GM19468 (cell line): ENCODE results near the gene PRIMA1.

Experiments
- ATAC-seq: cut with Tn5 transposase; IDR thresholded peaks from one replicate; pipeline ENCODE4 v1.9.1; 2021; ENCODE audit warnings: mild to moderate bottlenecking, moderate library complexity, moderate number of reproducible peaks; ENCODE audit not compliant: unreplicated experiment; ENCODE audit errors: extremely low read depth

Gene PRIMA1

GRCh38 chr14:93764211-93764659, 24.1 kb downstream of the PRIMA1 start:
- ATAC-seq, result no peak

- ATAC-seq, result no peak
These were observed 28.5 kb downstream of the PRIMA1 start for GRCh38 chr14:93759719-93760307.

GRCh38 chr14:93757206-93757605, 31.1 kb downstream of the PRIMA1 start:
- ATAC-seq, result no peak

- no peak for ATAC-seq
These were observed 34.6 kb downstream of the PRIMA1 start for GRCh38 chr14:93753647-93754046.

GRCh38 chr14:93752980-93753561, 35.2 kb downstream of the PRIMA1 start:
- ATAC-seq, result no peak

GRCh38 chr14:93751946-93752655, 36.2 kb downstream of the PRIMA1 start:
- no peak for ATAC-seq

GRCh38 chr14:93749076-93749420, 39.2 kb downstream of the PRIMA1 start:
- no peak for ATAC-seq

GRCh38 chr14:93748208-93749075, 39.8 kb downstream of the PRIMA1 start:
- ATAC-seq, result no peak

- no peak for ATAC-seq
These were observed 40.7 kb downstream of the PRIMA1 start for GRCh38 chr14:93747560-93747959.

- no peak for ATAC-seq
These were observed 41.2 kb downstream of the PRIMA1 start for GRCh38 chr14:93747102-93747501.

- no peak for ATAC-seq
These were observed 42.5 kb downstream of the PRIMA1 start for GRCh38 chr14:93745603-93746273.

GRCh38 chr14:93744876-93745275, 43.4 kb downstream of the PRIMA1 start:
- ATAC-seq, result no peak

GRCh38 chr14:93744176-93744575, 44.1 kb downstream of the PRIMA1 start:
- no peak for ATAC-seq

- ATAC-seq, result no peak
These were observed 44.8 kb downstream of the PRIMA1 start for GRCh38 chr14:93743270-93744060.

GRCh38 chr14:93742761-93743160, 45.5 kb downstream of the PRIMA1 start:
- no peak for ATAC-seq

GRCh38 chr14:93741556-93742230, 46.6 kb downstream of the PRIMA1 start:
- ATAC-seq, result no peak

- no peak for ATAC-seq
These were observed 50.7 kb downstream of the PRIMA1 start for GRCh38 chr14:93737634-93738033.

GRCh38 chr14:93736378-93737014, 51.8 kb downstream of the PRIMA1 start:
- ATAC-seq, result no peak
